HepG2 (cell line): ENCODE results near the gene HPCAL1. TPM values are rescaled to one million over a fixed set of nuclear protein-coding genes. Genes with fewer than 3 reads are reported as not detected.
A peak's percentile ranks its signal among the peaks of the same experiment; 100 is the strongest.

ENCODE experiments used
- AGO1 ChIP-seq: fragments of 200-400 bp; formaldehyde crosslinking; IDR thresholded peaks from 2 replicates; pipeline ENCODE4 v1.6.1; 2017; ENCODE audit warnings: mild to moderate bottlenecking, low read depth, low read length, moderate library complexity; ENCODE audit not compliant: poor library complexity, severe bottlenecking
- ATF6 ChIP-seq: sonication (generic); formaldehyde crosslinking; conservative IDR thresholded peaks from 2 replicates; pipeline ENCODE4 v1.4.0; 2020; ENCODE audit warnings: missing genetic modification reagents
- BRCA1 ChIP-seq: sonication (generic); formaldehyde crosslinking; IDR thresholded peaks from 2 replicates; pipeline ENCODE4 v1.4.0; 2020; ENCODE audit warnings: missing genetic modification reagents
- CBX2 ChIP-seq, 2 experiments: fragments of 200-600 bp in 1 of 2; sonication (generic); formaldehyde crosslinking in 1 of 2; IDR thresholded peaks; 2 replicates each; pipeline versions ENCODE4 v1.7.0 to v1.8.1; 2018 to 2022; ENCODE audit warnings: low read depth in 2 of 2, low read length in 1 of 2, mild to moderate bottlenecking in 1 of 2, missing genetic modification reagents in 1 of 2
- FOSL2 ChIP-seq: sonication (generic); formaldehyde crosslinking; IDR thresholded peaks from 2 replicates; pipeline ENCODE4 v1.4.0; 2020; ENCODE audit warnings: missing genetic modification reagents
- KLF11 ChIP-seq: IDR thresholded peaks from 2 replicates; pipeline ENCODE4 v1.6.1; 2016; ENCODE audit warnings: missing compliant biosample characterization
- KLF16 ChIP-seq, 2 experiments: sonication (generic) in 1 of 2; formaldehyde crosslinking in 1 of 2; IDR thresholded peaks; 2 replicates each; pipeline versions ENCODE4 v1.6.1 to v1.8.0; 2016 to 2023; ENCODE audit warnings: missing genetic modification reagents in 2 of 2, missing compliant biosample characterization in 1 of 2
- NFIB ChIP-seq: sonication (generic); formaldehyde crosslinking; IDR thresholded peaks from 2 replicates; pipeline ENCODE4 v1.9.0; 2021; ENCODE audit warnings: missing genetic modification reagents, mild to moderate bottlenecking, borderline replicate concordance
- SNAPC5 ChIP-seq: sonication (generic); formaldehyde crosslinking; IDR thresholded peaks from 2 replicates; pipeline ENCODE4 v1.8.1; 2023; ENCODE audit warnings: mild to moderate bottlenecking, missing genetic modification reagents, borderline replicate concordance
- TCF12 ChIP-seq, 2 experiments: fragments of 450-650 bp in 1 of 2; sonication (generic) in 1 of 2; formaldehyde crosslinking in 1 of 2; IDR thresholded peaks; 2 replicates each; pipeline versions ENCODE4 v1.6.1 to v1.8.0; 2017 to 2022; ENCODE audit warnings: antibody characterized with exemption in 1 of 2, mild to moderate bottlenecking in 1 of 2, missing genetic modification reagents in 1 of 2, moderate library complexity in 1 of 2
- ZHX1 ChIP-seq: sonication (generic); formaldehyde crosslinking; IDR thresholded peaks from 2 replicates; pipeline ENCODE4 v1.8.1; 2022; ENCODE audit warnings: low read depth, mild to moderate bottlenecking, missing genetic modification reagents
- ZNF207 ChIP-seq: fragments of 450-650 bp; IDR thresholded peaks from 2 replicates; pipeline ENCODE4 v1.6.1; 2016; ENCODE audit warnings: antibody characterized with exemption, borderline replicate concordance
- ZNF264 ChIP-seq: sonication (generic); formaldehyde crosslinking; IDR thresholded peaks from 2 replicates; pipeline ENCODE4 v1.4.0; 2020; ENCODE audit warnings: missing genetic modification reagents
- ZNF3 ChIP-seq: IDR thresholded peaks from 2 replicates; pipeline ENCODE4 v1.7.0; 2017; ENCODE audit warnings: inconsistent platforms
- ZNF333 ChIP-seq: sonication (generic); formaldehyde crosslinking; IDR thresholded peaks from 2 replicates; pipeline ENCODE4 v1.4.0; 2020; ENCODE audit warnings: mild to moderate bottlenecking, missing genetic modification reagents, borderline replicate concordance
- ZNF354B ChIP-seq: sonication (generic); formaldehyde crosslinking; IDR thresholded peaks from 2 replicates; pipeline ENCODE4 v1.8.0; 2022; ENCODE audit warnings: mild to moderate bottlenecking, missing genetic modification reagents
- ZNF672 ChIP-seq: sonication (generic); formaldehyde crosslinking; IDR thresholded peaks from 2 replicates; pipeline ENCODE4 v1.8.1; 2022; ENCODE audit warnings: missing genetic modification reagents
- polyA plus RNA-seq, 8 experiments: library from polyadenylated mRNA; depleted of rRNA in 3 of 8; stranded (reverse) in 7 of 8; unstranded in 1 of 8; fragments of >200 nt; fragmentation: Illumina TruSeq in 4 of 8; extraction: Trizol in 4 of 8; gene quantifications; 2 replicates each; pipeline versions ENCODE4 v1.2.1 to v1.2.3, GENCODE V29; 2011 to 2016; ENCODE audit warnings: low read depth in 4 of 8, missing spikeins in 1 of 8, mixed read lengths in 1 of 8; ENCODE audit not compliant: insufficient read depth in 1 of 8
- total RNA-seq, 5 experiments: library from RNA; depleted of rRNA; stranded (reverse); fragments of >200 nt; fragmentation: Illumina TruSeq; extraction: Trizol; gene quantifications; 2 replicates each; pipeline ENCODE4 v1.2.3, GENCODE V29; 2016; ENCODE audit warnings: low read depth in 1 of 5
- TF ChIP-seq, protein P1 (sequence below): sonication (generic); formaldehyde crosslinking; IDR thresholded peaks from 2 replicates; pipeline ENCODE4 v1.4.0; 2020; ENCODE audit warnings: missing genetic modification reagents

HPCAL1 gene
- total and polyA plus RNA-seq, 2 of the 13 experiments (the other 11 are each of a cell fraction or from before 2014, with no cell fraction given): 29.5 to 29.9 TPM

GRCh38 chr2:10369269-10370255, 66.9 kb downstream of the HPCAL1 start (continued):
- TF ChIP-seq BRCA1 (CRISPR knock-in tag): no peak
- no peak for TF ChIP-seq TCF12 (IDR thresholded peaks at IDR 0.05)
- peak; percentile 43; the same call in 1 of the 2 replicates for TF ChIP-seq TCF12 (CRISPR knock-in tag; IDR thresholded peaks at IDR 0.05)
- no peak for TF ChIP-seq ZNF207
- TF ChIP-seq SNAPC5: no peak
- no peak for TF ChIP-seq ZNF333 (CRISPR knock-in tag)
- TF ChIP-seq ZNF3: no peak
- TF ChIP-seq FOSL2 (CRISPR knock-in tag): no peak
- TF ChIP-seq, protein P1, sequence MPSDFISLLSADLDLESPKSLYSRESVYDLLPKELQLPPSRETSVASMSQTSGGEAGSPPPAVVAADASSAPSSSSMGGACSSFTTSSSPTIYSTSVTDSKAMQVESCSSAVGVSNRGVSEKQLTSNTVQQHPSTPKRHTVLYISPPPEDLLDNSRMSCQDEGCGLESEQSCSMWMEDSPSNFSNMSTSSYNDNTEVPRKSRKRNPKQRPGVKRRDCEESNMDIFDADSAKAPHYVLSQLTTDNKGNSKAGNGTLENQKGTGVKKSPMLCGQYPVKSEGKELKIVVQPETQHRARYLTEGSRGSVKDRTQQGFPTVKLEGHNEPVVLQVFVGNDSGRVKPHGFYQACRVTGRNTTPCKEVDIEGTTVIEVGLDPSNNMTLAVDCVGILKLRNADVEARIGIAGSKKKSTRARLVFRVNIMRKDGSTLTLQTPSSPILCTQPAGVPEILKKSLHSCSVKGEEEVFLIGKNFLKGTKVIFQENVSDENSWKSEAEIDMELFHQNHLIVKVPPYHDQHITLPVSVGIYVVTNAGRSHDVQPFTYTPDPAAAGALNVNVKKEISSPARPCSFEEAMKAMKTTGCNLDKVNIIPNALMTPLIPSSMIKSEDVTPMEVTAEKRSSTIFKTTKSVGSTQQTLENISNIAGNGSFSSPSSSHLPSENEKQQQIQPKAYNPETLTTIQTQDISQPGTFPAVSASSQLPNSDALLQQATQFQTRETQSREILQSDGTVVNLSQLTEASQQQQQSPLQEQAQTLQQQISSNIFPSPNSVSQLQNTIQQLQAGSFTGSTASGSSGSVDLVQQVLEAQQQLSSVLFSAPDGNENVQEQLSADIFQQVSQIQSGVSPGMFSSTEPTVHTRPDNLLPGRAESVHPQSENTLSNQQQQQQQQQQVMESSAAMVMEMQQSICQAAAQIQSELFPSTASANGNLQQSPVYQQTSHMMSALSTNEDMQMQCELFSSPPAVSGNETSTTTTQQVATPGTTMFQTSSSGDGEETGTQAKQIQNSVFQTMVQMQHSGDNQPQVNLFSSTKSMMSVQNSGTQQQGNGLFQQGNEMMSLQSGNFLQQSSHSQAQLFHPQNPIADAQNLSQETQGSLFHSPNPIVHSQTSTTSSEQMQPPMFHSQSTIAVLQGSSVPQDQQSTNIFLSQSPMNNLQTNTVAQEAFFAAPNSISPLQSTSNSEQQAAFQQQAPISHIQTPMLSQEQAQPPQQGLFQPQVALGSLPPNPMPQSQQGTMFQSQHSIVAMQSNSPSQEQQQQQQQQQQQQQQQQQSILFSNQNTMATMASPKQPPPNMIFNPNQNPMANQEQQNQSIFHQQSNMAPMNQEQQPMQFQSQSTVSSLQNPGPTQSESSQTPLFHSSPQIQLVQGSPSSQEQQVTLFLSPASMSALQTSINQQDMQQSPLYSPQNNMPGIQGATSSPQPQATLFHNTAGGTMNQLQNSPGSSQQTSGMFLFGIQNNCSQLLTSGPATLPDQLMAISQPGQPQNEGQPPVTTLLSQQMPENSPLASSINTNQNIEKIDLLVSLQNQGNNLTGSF (CRISPR knock-in tag): no peak
- no peak for TF ChIP-seq KLF16 (CRISPR knock-in tag; IDR thresholded peaks at IDR 0.05)
- no peak for TF ChIP-seq NFIB (CRISPR knock-in tag)
- no peak for TF ChIP-seq ZHX1
- TF ChIP-seq KLF11: no peak
- no peak for TF ChIP-seq ATF6
- no peak for TF ChIP-seq ZNF264 (CRISPR knock-in tag)
- no peak for TF ChIP-seq ZNF672 (CRISPR knock-in tag)
- TF ChIP-seq AGO1: no peak
- no peak for TF ChIP-seq CBX2 (IDR thresholded peaks at IDR 0.05; ENCODE audit: low read depth, low read length)
- TF ChIP-seq CBX2 (CRISPR knock-in tag; IDR thresholded peaks at IDR 0.05; ENCODE audit: low read depth): no peak
- 0 out of 2 replicates have a peak, but pooled peaks have one; percentile 41 for TF ChIP-seq ZNF354B
